H7 (cell line): ENCODE data around the gene UTP14C. TPM values are rescaled to one million over a fixed set of nuclear protein-coding genes. Genes with fewer than 3 reads are reported as not detected.

Experiments used
- DNase-seq: peaks from one replicate; pipeline ENCODE4 v3.0.0; 2012
- H3K27me3 ChIP-seq: 2 replicates; pipeline ENCODE4 v1.6.0; 2011; ENCODE audit warnings: mild to moderate bottlenecking, low read length; ENCODE audit not compliant: control insufficient read depth, insufficient read depth
- H3K36me3 ChIP-seq: replicated peaks from 2 replicates; pipeline ENCODE4 v1.5.1; 2011; ENCODE audit warnings: low read length; ENCODE audit not compliant: control insufficient read depth, insufficient read depth
- H3K4me3 ChIP-seq: 2 replicates; pipeline ENCODE4 v1.5.1; 2011; ENCODE audit warnings: low read depth, mild to moderate bottlenecking, control low read depth, low read length, moderate library complexity; ENCODE audit not compliant: insufficient read depth
- total RNA-seq: library from RNA; depleted of rRNA; stranded (reverse); fragments of >200 nt; shearing (Covaris generic); gene quantifications from 2 replicates; pipeline ENCODE4 v1.2.3, GENCODE V29; 2014

The UTP14C gene
- total RNA-seq, 1 experiment from 2014 or later: 9.1 TPM

DNA sequence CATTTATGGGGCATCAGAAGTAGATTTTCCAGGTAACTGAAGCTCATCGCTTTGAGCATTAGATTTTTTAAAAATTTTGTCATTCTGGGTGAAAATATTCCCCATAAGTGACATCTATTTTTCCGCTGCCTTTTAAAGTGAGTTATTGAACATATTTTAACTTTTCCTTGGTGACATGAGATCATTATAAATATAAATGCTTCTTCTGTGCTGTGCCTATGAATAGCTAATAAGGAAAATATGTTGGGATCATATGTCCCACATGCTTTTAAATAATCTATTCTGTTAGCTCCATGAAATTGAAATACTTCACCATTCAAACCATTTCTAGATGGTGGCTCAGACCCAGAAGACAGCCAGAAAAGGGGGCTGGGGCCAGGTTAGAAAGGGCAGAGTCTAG, 27.3 kb upstream of the UTP14C start:
- H3K36me3 ChIP-seq: no peaks in the 10 kb centered on the region; the same call in 1 of the 2 replicates
- DNase-seq: no peak
- H3K27me3 ChIP-seq: no peaks in the 10 kb centered on the region
- H3K4me3 ChIP-seq: no peak overlapping the region

DNA sequence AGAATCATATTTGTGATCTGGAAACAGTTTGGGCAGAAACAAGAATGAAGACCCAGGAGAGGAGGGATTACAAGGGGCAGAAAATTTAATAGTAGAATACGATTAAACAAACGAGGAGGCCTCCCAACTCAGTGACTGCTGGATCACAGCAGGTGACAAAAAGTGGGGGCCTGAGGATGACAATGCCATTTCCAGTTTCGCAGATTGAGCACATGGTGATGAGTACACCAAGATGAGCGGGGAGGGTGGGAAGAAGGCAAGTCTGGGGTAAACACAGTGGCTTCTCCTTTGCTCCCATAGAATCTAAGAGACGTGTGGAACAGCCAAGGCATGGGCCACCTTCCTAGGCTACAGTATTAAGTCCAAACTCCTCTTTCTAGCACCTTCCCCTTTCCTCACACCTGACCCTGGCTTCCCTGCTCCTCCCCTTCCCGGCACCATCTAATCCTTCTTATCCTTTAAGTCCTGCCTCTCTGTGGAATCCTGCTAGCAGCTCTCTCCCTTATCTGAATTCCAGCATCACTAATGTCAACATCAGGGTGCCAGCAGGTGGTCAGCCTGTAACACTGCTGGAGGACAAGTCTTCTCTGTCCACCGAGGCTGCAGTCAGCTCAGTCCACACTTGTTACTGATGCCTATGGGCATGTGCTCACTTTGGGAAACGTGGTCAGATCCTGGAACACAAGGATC, 26.7 kb upstream of the UTP14C start:
- DNase-seq: peak; percentile 41
- Histone ChIP-seq H3K36me3 (no peaks in the 10 kb centered on the region; the same call in 1 of the 2 replicates), H3K27me3 (no peaks in the 10 kb centered on the region), H3K4me3 (no peak overlapping the region)

GRCh38 chr13:51998723-51999509, 25.6 kb upstream of the UTP14C start:
- no peaks in the 10 kb centered on the region for H3K27me3 ChIP-seq
- no peak overlapping the region for H3K4me3 ChIP-seq
- DNase-seq: peak; percentile 22
- H3K36me3 ChIP-seq: no peaks in the 10 kb centered on the region; the same call in 1 of the 2 replicates

DNA sequence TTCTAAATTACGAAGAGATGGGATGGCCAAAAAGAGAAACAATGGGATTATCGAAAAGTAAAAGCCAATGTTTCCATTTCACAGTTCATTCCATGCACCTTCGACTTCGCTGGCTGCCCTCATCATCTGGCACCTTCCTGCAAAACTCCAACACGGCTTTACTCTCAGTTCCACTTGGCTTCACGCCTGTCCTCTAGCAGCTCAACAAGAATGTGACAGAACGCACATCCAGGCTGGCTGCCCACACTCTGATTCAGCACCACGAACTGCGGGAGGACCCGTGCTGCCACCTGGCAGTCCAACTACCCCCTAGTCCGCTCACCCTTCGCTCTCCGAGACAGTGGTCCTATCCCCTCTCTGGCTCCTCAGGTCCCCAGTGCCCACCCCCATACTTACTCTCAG, 25.0 kb upstream of the UTP14C start:
- H3K27me3 ChIP-seq: no peaks in the 10 kb centered on the region
- no peak overlapping the region for H3K4me3 ChIP-seq
- H3K36me3 ChIP-seq: no peaks in the 10 kb centered on the region; the same call in 1 of the 2 replicates
- DNase-seq: no peak

- no peak overlapping the region for H3K4me3 ChIP-seq
- no peaks in the 10 kb centered on the region for H3K27me3 ChIP-seq
- DNase-seq: no peak
- H3K36me3 ChIP-seq: no peaks in the 10 kb centered on the region; the same call in 1 of the 2 replicates
Measured at GRCh38 chr13:51999921-52000320, 24.6 kb upstream of the UTP14C start.

GRCh38 chr13:52001120-52001731, 23.3 kb upstream of the UTP14C start:
- H3K36me3 ChIP-seq: no peaks in the 10 kb centered on the region; the same call in 1 of the 2 replicates
- peak; percentile 69 for DNase-seq
- no peaks in the 10 kb centered on the region for H3K27me3 ChIP-seq
- H3K4me3 ChIP-seq: no peak overlapping the region

- peak; percentile 51 for DNase-seq
- Histone ChIP-seq H3K36me3 (no peaks in the 10 kb centered on the region; the same call in 1 of the 2 replicates), H3K27me3 (no peaks in the 10 kb centered on the region), H3K4me3 (no peak overlapping the region)
Measured at GRCh38 chr13:52002361-52002760, 22.1 kb upstream of the UTP14C start.

- H3K36me3 ChIP-seq: no peaks in the 10 kb centered on the region; the same call in 1 of the 2 replicates
- H3K27me3 ChIP-seq: no peaks in the 10 kb centered on the region
- no peak overlapping the region for H3K4me3 ChIP-seq
- DNase-seq: peak; percentile 62
Measured at GRCh38 chr13:52003541-52003940, 20.9 kb upstream of the UTP14C start.

- Histone ChIP-seq H3K36me3 (no peaks in the 10 kb centered on the region), H3K4me3 (no peak overlapping the region), H3K27me3 (peaks cover 2% of the 10 kb centered on the region; the same call in 1 of the 2 replicates)
- DNase-seq: no peak
Measured at GRCh38 chr13:52004511-52005170, 19.9 kb upstream of the UTP14C start.

DNA sequence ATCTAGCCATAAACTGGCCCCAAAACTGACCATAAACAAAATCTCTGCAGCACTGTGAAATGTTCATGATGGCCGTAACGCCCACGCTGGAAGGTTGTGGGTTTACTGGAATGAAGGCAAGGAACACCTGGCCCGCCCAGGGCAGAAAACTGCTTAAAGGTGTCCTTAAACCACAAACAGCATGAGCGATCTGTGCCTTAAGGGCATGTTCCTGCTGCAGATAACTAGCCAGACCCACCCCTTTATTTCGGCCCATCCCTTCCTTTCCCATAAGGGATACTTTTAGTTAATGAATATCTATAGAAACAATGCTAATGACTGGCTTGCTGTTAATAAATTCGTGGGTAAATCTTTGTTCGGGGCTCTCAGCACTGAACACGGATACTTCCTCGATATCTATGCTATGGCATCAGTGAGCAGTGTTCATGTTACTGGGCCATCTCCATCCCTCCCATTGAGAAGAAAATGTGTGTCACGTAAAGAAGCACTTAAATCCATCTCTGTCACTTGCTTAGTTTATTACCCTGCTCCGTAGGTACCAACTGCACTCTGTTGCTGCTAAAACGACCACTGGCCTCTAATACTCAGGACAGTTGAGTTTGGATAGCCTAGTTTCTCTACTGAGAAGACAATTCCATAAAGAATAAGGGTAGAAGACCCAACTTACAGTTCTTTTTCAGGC, 18.5 kb upstream of the UTP14C start:
- Histone ChIP-seq H3K36me3 (no peaks in the 10 kb centered on the region), H3K4me3 (no peak overlapping the region), H3K27me3 (peaks cover 15% of the 10 kb centered on the region)
- no peak for DNase-seq

GRCh38 chr13:52006523-52007245, 17.8 kb upstream of the UTP14C start:
- DNase-seq: no peak
- no peak overlapping the region for H3K4me3 ChIP-seq
- peaks cover 22% of the 10 kb centered on the region for H3K27me3 ChIP-seq
- no peaks in the 10 kb centered on the region for H3K36me3 ChIP-seq

- no peaks in the 10 kb centered on the region for H3K36me3 ChIP-seq
Measured at GRCh38 chr13:52009946-52010345, 14.5 kb upstream of the UTP14C start.

GRCh38 chr13:52010890-52011631, 13.4 kb upstream of the UTP14C start, which contains the start of gene ATP7B:
ATP7B (minus strand) TSS chr13:52011450; CDS start chr13:52011337, 113 bp downstream.
- peaks cover 23% of the 10 kb centered on the region for H3K27me3 ChIP-seq
- H3K36me3 ChIP-seq: no peaks in the 10 kb centered on the region
- H3K4me3 ChIP-seq: peak within 1 kb of the TSS; percentile 93
- DNase-seq: peak; percentile 86

More at GRCh38 chr13:52009946-52010345, 14.5 kb upstream of the UTP14C start:
- H3K27me3 ChIP-seq: peaks cover 23% of the 10 kb centered on the region
- no peak overlapping the region for H3K4me3 ChIP-seq
- DNase-seq: no peak
